Lung (tissue), 12 donors: ENCODE results near the gene BTBD3. TPM values are rescaled to one million over a fixed set of nuclear protein-coding genes. Genes with fewer than 3 reads are reported as not detected.

Experiments used
- ATAC-seq: fragments of 200-7000 bp; cut with Tn5 transposase; one replicate; pipeline ENCODE4 v1.9.1; 2020; ENCODE audit warnings: moderate number of reproducible peaks; ENCODE audit not compliant: insufficient read depth, low FRiP score
- DNase-seq, 3 donors: peaks; one replicate each; pipeline ENCODE4 v3.0.0-alpha.2; 2013 to 2017
- H3K27ac ChIP-seq, 2 donors: one replicate each; pipeline ENCODE4 v1.5.1; 2013; ENCODE audit warnings: mild to moderate bottlenecking in 2 of 2, moderate library complexity in 2 of 2, control low read depth in 1 of 2, inconsistent platforms in 1 of 2, low read depth in 1 of 2, low read length in 1 of 2
- H3K27me3 ChIP-seq, 3 donors: one replicate each; pipeline ENCODE4 v1.5.1; 2013; ENCODE audit warnings: low read length in 2 of 3; ENCODE audit not compliant: control insufficient read depth in 3 of 3, insufficient read depth in 3 of 3
- H3K36me3 ChIP-seq, 4 donors: one replicate each; pipeline ENCODE4 v1.5.1; 2013; ENCODE audit warnings: low read length in 4 of 4, mild to moderate bottlenecking in 1 of 4, moderate library complexity in 1 of 4; ENCODE audit not compliant: control insufficient read depth in 4 of 4, insufficient read depth in 4 of 4
- H3K4me1 ChIP-seq, 5 donors: one replicate each; pipeline ENCODE4 v1.5.1; 2013; ENCODE audit warnings: low read length in 5 of 5, mild to moderate bottlenecking in 2 of 5, moderate library complexity in 1 of 5; ENCODE audit not compliant: control insufficient read depth in 5 of 5, insufficient read depth in 5 of 5
- H3K4me3 ChIP-seq: one replicate; pipeline ENCODE4 v1.5.1; 2013; ENCODE audit warnings: mild to moderate bottlenecking, control low read depth, moderate library complexity
- H3K9ac ChIP-seq, 2 donors: one replicate each; pipeline ENCODE4 v1.5.1; 2013; ENCODE audit warnings: low read length in 2 of 2, control low read depth in 1 of 2; ENCODE audit not compliant: insufficient read depth in 1 of 2
- H3K9me3 ChIP-seq, 4 donors: one replicate each; pipeline ENCODE4 v1.5.1; 2013; ENCODE audit warnings: low read length in 3 of 4, mild to moderate bottlenecking in 1 of 4, moderate library complexity in 1 of 4; ENCODE audit not compliant: control insufficient read depth in 4 of 4, insufficient read depth in 3 of 4
- WGBS, 2 donors: extraction: QIAGEN DNeasy Blood & Tissue Kit; methylation state at CpG; one replicate each; pipeline ENCODE4 v1.1.7; 2013; 5-methylcytosine and 5-hydroxymethylcytosine counted together
- polyA plus RNA-seq, 2 donors: library from polyadenylated mRNA; stranded (reverse); fragments of 200-250 nt; gene quantifications; one replicate each; pipeline ENCODE4 v1.2.1, GENCODE V29; 2013
- total RNA-seq, 2 donors: library from RNA; depleted of rRNA in 1 of 2; stranded (reverse); fragments of >200 nt in 1 of 2; gene quantifications; one replicate each; pipeline ENCODE4 v1.2.1, GENCODE V29; 2014 to 2021
- TF ChIP-seq, protein P1 (sequence below): IDR thresholded peaks from 2 replicates; pipeline ENCODE4 v1.5.1; 2012; ENCODE audit warnings: mild to moderate bottlenecking; ENCODE audit errors: control extremely low read depth, extremely low read depth
- donor health status: control.
- donor health status: control.
- donor health status: Bipolar disorder and iron deficiency.
- donor health status: healthy.
- donor health status: DM: yes; HTN: yes; CAD: no.

BTBD3 gene
- total and polyA plus RNA-seq, 4 donors: 7.4 to 67.9 (median 22.5) TPM

DNA sequence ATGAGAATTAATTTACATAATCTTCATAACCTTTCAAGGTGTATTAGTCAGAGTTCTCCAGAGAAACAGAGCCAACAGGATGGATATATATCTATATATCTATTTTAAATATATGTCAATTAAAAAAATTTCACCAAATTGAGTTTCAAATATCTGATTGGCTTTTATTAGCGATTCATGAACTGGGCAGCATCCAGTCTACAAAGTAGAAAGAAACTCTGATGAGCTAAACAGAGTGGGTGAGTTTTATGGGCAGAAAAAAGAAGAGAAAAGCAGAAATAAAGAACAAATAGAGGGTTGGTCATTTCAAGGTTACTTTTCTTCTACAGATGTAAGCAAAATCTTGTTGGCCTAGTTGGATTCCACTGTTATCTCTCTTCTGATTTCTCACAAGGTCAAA lies 29.0 kb upstream of the BTBD3 start:
- no peak for ATAC-seq
- H3K4me1 ChIP-seq: peaks cover 0 to 24% (median 3%) of the 10 kb centered on the region in 5 donors

DNA sequence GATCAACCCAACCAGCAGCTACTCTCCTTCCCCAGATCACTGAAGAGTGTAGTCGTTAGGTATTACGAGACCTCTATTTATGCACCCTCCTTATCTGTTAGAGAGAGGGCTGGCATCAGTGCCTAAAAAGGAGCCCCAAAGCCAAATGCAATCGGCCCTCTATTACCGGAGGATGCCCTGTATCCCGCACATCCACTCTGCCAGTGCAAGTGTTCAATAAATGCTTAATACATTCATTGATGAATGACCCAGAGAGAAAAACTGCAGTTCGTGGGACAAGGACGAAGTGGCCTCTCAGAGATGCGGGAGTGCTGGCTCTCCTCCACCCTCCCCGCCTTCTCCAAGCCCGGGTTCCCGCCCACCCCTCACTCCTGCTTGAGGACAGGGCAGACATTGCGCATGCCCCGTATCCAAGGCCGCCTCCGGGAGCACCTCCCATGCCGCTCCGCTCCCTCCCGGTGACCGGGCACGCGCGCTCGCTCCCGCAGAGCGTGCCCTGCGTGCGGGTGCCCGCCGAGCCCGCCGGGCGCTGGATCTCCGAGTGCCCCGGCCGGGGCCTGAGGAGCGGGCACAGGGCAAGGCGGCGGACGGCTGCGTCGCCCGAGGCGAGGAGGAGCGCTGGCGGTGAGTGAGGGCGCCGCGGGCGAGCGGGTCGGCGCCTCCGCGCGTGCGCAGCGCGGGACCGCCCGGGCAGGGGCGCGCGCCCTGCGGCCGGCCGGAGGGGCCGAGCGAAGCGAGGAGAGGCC lies 27.2 kb upstream of the BTBD3 start:
- peak; percentile 93 to 97 (median 96) for DNase-seq
- 0 to 1% methylated on average over 67 to 69 of the region's 69 CpGs for WGBS, 2 donors
- peaks cover 0 to 6% (median 0%) of the 10 kb centered on the region in 3 donors for H3K27me3 ChIP-seq

More for the DNA sequence above, 29.0 kb upstream of the BTBD3 start:
- Histone ChIP-seq H3K9me3 (no peaks in the 10 kb centered on the region), H3K27ac (no peak overlapping the region), H3K27me3 (peaks cover 0 to 6% (median 0%) of the 10 kb centered on the region in 3 donors), H3K9ac (no peak overlapping the region), H3K36me3 (no peaks in the 10 kb centered on the region), H3K4me3 (no peak overlapping the region)
- TF ChIP-seq, protein P1, sequence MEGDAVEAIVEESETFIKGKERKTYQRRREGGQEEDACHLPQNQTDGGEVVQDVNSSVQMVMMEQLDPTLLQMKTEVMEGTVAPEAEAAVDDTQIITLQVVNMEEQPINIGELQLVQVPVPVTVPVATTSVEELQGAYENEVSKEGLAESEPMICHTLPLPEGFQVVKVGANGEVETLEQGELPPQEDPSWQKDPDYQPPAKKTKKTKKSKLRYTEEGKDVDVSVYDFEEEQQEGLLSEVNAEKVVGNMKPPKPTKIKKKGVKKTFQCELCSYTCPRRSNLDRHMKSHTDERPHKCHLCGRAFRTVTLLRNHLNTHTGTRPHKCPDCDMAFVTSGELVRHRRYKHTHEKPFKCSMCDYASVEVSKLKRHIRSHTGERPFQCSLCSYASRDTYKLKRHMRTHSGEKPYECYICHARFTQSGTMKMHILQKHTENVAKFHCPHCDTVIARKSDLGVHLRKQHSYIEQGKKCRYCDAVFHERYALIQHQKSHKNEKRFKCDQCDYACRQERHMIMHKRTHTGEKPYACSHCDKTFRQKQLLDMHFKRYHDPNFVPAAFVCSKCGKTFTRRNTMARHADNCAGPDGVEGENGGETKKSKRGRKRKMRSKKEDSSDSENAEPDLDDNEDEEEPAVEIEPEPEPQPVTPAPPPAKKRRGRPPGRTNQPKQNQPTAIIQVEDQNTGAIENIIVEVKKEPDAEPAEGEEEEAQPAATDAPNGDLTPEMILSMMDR: no peak
- no peak for DNase-seq
- WGBS, 2 donors: 0% methylated on average over 1 of the region's 1 CpG

DNA sequence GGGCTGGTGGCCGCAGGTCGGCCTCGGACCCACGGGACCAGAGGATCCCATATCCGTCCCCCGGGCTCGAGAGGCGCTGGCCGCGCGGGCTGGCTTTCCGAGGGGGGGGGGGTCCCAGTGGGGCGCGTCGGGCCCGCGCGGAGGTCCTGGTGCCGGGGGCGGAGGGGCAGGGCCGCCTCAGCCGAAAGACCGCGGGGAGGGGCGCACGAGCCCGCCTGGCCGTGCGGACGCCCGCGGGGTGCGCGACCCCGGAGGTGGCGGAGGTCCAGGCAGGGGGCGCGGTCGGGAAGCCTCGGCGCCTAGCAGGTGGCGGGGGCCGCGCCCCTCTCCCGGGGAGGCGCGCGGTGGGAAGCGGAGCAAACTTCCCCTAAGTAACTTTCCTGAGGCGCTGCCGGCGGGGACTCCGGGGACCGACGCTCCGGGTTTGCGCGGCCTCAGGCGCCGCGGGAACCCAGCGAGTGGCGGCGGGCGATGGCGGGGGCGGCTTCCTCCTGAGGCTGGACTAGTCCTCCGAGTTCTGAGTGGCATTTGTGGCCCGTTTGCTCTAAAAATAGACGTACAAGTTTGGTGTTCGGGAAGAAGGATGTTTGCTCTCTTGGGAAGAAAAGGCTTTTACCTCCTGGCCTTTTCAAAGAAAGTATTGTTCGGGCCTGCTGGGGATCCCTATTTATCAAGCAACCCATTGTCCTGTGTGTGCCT lies 26.5 kb upstream of the BTBD3 start:
- peak; percentile 75 to 81 (median 75) for DNase-seq
- no peaks in the 10 kb centered on the region for H3K9me3 ChIP-seq
- ATAC-seq: peak; percentile 57
- TF ChIP-seq, protein P1: no peak
- peaks cover 3 to 34% (median 11%) of the 10 kb centered on the region in 5 donors for H3K4me1 ChIP-seq
- peak overlapping the region; percentile 15 to 56 for H3K9ac ChIP-seq
- WGBS, 2 donors: 1% methylated on average over 47 to 72 of the region's 72 CpGs
- H3K27ac ChIP-seq: peak overlapping the region; percentile 97 to 100
- peak overlapping the region; percentile 92 for H3K4me3 ChIP-seq
- H3K27me3 ChIP-seq: peaks cover 0 to 6% (median 0%) of the 10 kb centered on the region in 3 donors
- H3K36me3 ChIP-seq: no peaks in the 10 kb centered on the region

More for the DNA sequence above, 27.2 kb upstream of the BTBD3 start:
- TF ChIP-seq, protein P1: no peak
- Histone ChIP-seq H3K36me3 (no peaks in the 10 kb centered on the region), H3K4me3 (peak overlapping the region; percentile 92), H3K9me3 (no peaks in the 10 kb centered on the region), H3K4me1 (peaks cover 3 to 27% (median 8%) of the 10 kb centered on the region in 5 donors), H3K27ac (peak overlapping the region; percentile 97 to 100), H3K9ac (peak overlapping the region; percentile 49 to 56)
- ATAC-seq: peak; percentile 91
